HG02642 (cell line): ENCODE data around the gene PELI2.
A peak's percentile ranks its signal among the peaks of the same experiment; 100 is the strongest.

ENCODE experiments used
- ATAC-seq: cut with Tn5 transposase; IDR thresholded peaks from one replicate; pipeline ENCODE4 v1.9.1; 2021; ENCODE audit warnings: mild to moderate bottlenecking; ENCODE audit not compliant: unreplicated experiment, poor library complexity

The PELI2 gene

GRCh38 chr14:56331592-56332216 is 213.5 kb downstream of the PELI2 start:
- ATAC-seq: no peak

DNA sequence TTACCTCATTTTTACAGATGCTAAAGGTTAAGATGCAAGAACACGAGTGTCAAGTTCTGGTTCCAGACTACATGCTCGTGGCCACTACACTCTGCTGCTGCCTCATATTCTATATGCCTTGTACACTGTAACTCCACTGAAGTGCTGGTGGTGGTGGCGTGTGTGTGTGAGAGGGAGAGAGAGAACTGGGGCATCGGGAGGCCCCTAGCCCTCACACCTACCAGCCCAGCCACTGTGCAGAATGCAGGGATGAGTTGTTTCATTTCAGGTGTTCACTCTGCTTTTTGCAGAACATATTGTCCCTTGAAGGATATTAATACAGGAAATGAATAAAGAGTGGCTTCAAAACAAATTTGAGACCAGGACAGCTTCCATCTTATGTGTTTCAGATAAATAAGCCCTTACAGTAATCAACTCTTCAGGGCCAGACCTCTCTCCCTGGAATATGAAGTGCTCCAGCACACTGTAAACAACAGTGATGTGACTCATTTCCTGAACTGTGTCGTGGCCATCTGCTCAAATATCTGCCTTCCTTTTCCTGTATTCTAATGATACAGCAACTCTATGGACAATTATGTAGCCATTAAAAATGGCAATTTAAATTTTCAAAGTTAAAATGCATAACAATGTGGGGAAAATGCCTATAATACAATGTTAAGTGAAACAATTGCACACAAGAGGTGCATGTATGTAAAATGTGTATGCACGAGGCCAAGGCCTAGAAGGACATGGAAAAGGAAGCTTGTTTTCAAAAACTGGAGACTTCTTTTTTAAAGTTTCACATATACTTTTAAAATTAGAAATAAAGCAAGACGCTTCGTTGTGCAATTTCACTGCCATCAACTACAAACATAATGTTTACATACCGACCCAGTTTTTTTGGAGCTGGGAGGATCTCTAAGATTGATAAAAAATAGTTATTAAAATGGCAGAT is 215.4 kb downstream of the PELI2 start:
- no peak for ATAC-seq

DNA sequence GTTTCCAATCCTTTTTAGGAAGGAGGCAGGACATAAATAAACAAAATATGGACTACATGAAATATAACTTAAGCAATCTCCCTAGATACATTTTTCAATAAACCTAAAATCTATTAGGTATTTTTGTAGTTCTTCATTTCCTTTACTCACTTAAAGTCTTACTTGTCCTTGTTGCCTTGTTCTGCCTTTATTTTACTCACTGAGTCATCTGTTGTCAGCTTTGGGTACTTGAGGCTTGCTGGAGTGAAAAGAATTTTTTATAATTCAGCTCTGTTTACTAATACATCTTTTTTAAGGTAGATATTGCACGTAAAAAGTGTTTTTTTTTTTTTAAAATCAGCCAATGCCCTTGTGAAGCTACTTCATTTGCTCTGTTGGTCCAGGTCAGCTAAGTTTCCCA is 216.2 kb downstream of the PELI2 start:
- no peak for ATAC-seq

DNA sequence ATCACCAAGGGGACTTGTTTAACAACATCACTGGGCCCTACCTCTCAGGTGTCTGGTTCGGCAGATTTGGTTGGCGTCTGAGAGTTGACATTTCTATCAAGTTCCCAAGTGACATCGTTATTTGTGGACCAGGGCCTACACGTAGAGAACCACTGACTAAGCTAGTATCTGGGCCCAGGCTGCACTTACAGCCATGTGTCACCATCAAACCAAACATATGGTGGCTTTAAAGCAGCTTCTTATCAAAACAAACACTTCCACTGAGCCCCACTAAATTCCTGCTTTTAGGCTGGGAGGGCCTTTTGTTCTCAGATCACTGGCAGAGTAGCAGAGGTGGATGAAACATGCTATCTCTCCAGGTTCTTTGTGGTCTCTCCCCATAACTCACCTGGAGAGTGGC is 220.5 kb downstream of the PELI2 start:
- no peak for ATAC-seq

GRCh38 chr14:56339855-56340701 is 221.9 kb downstream of the PELI2 start:
- ATAC-seq: peak; percentile 68

DNA sequence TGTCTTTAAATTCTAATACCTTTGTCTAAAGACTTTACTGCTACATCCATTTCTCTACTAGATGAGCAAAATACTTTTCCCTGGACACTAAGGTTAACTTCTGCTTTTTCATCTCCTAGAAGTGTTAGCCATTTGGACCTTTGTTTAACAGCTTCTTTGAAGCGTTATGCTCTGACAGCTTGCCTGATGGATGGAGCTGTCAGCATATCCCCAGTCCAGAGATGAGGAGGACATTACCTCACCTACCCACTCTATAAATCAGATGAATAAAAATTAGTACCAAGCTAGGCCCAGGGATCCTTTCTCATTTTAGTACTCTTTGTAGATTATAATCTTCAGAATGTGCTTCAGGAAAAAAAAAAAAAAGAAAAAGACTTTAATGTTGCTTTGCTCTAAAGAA is 222.7 kb downstream of the PELI2 start:
- ATAC-seq: no peak

DNA sequence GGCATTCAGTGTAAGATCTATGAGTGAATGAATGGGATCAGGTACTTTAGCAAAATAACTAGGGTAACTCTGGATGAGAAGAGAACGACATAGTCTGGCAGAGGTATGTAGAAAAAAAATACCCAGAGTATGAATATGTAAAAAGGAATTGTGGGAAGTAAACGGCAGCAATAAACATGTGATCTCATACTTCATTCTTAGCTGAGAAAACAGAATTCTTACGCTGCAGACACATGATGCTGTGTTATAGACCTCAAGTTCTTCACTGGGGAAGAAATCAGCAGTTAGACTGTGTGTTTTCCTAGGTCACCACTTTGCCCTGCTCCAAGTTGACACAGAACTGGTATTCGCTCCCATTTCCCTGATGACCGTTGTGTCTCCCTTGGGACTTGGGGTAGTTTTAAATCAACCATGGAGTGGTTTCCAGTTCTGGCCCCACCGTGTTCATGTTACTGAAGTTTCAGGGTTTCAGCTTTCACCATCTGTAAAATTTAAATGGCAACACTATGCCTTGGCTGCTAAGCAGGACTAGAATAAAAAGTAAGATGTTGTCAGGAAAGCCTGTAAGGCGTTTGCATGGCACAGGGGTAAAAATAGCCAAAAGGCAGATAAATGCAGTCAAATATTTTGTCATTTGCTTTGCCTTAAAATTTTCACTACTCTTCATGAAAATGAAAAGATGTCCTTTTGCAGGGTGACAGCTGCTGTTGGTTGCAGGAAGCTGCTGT is 223.7 kb downstream of the PELI2 start:
- ATAC-seq: peak; percentile 66

DNA sequence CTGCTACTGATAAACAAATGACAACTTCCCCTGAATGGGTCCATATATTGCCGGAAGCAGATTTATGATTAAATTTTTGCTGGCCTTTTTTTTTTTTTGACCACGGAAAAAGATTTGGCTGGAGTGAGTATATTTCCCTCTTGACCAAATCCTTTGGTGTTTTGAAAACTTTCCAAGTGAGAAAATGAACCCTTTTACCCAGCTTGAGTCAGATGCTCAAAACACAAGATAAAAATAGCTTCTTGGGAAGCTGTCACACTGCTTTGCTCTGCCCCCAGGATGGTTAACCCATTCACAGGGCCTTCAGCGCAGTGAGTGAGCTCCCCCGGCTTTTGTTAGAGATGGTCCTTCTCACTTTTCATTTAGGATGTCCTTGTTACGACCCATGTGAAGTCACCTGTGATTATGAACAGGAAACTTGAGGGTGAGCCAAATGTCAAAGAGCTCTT is 224.3 kb downstream of the PELI2 start:
- ATAC-seq: peak; percentile 18

DNA sequence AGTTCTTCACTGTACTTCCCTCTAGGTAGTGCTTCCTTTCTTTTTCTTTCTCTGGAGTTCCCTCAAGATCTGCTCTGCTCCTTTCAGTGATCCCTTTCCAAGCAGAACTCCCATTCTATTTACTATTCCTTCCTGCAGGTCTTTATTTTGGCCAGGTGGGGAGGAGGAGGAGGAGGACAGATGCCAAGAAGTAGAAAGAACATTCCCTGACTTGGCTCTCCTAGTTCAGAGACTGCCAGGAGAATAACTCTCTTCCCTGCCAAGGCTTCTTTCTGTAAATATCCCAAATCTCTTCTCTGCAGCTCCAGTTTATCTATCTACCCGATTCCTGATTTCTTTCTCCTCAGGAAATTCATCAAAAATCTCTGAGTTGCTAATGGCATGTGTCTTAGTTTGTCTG is 231.7 kb downstream of the PELI2 start:
- no peak for ATAC-seq
